GM18505 (cell line): ENCODE data around the gene TMEM18.
"Not testable (repeated sequence)": the region's sequence is repeated elsewhere in the genome, so short reads cannot be mapped to it uniquely, and the experiment has no call there.

ENCODE experiments used
- ATAC-seq: cut with Tn5 transposase; IDR thresholded peaks from one replicate; pipeline ENCODE4 v1.9.1; 2021; ENCODE audit not compliant: unreplicated experiment
- POLR2A ChIP-seq: IDR thresholded peaks from 4 replicates; pipeline ENCODE4 v1.6.1; 2011; ENCODE audit warnings: borderline replicate concordance; ENCODE audit not compliant: insufficient read depth, insufficient read length; ENCODE audit errors: extremely low read depth

The TMEM18 gene

DNA sequence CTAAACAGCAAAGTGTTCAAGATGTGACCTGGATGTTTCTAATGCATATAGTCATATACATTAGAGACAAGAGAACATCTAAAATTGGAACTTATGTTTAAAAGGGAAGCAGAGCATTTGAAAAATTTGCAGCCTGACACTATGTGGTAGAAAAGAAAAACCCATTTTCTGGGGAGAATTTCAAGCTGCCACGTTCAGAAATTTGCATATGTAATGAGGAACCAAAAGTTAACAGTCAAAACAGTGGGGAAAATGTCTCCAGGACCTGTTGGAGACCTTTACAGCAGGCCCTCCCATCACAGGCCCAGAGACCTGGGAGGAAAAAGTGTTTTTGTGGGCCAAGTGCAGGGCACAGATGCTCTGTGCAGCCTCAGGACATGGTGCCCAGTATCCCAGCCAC is 8.2 kb upstream of the TMEM18 start:
- TF ChIP-seq POLR2A, result no peak
- no peak for ATAC-seq

- not testable (repeated sequence) for ATAC-seq
Measured at GRCh38 chr2:684913-685312, 7.7 kb upstream of the TMEM18 start.

- no peak for ATAC-seq
- TF ChIP-seq POLR2A, result no peak
Measured at GRCh38 chr2:682226-682625, 5.0 kb upstream of the TMEM18 start.

DNA sequence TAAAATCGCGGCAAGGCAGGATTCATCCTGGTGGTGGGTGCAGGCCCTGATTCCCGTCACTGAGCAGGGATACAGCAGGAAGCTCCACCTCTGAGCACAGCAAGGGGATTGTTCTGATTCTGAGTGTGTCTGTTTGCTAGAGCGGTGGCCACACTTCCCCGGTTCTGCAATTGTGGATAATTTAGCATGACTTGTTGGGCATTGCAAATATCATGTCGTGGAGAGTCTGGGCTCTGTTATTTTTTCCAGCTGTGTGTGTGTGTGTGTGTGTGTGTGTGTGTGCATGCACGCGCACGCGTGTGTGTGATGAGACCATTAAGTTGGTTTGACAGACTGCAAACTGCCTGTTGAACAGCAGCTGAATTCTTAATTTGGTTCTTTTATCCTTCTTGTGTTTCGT is 4.1 kb upstream of the TMEM18 start:
- no peak for ATAC-seq

DNA sequence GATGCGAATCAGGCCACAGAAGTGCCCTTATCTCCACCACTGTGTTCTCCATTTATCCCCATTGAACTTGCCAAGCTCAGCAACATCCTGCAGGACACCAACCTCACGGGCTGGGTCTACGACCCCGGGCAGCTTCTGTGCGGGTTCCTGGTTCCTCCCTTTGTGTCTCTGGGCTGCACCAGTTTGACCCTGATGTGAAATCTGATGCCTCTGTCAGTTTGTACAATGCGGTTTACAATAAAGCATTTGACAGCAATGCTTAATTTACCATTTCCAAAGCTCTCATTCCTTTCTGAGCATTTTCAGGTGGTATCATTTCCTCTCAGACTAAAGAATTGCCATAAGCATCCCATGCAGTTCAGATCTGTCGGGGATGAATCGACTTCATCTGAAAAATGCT is 3.3 kb upstream of the TMEM18 start:
- ATAC-seq, result no peak
- no peak for TF ChIP-seq POLR2A

More for the DNA sequence above, 4.1 kb upstream of the TMEM18 start:
- no peak for TF ChIP-seq POLR2A

- ATAC-seq, result no peak
Measured at GRCh38 chr2:678964-679363, 1.8 kb upstream of the TMEM18 start.

GRCh38 chr2:677959-678550 is 849 bp upstream of the TMEM18 start:
- no peak for ATAC-seq

More at GRCh38 chr2:678964-679363, 1.8 kb upstream of the TMEM18 start:
- no peak for TF ChIP-seq POLR2A

DNA sequence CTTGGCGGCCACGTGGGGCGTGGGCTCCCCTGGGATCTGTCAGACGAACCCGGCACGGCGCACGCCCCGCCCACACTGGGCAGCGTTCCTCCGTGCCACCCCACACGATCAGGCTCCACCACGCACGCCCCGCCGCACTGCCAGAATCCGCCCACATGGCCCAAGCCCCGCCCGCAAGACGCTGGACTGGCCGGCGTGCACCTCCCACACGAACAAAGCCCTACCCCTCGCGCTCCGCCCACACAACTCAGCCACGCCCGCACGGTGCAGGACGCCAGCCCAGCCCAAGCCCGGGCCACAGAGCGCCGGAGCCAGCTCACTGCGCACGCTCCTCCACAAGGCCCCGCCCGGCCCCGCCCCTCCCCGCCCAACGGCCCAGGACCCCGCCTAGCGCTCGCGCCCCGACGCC is 555 bp downstream of the TMEM18 start:
- TF ChIP-seq POLR2A, result no peak
- ATAC-seq, result peak; percentile 89

More at GRCh38 chr2:677959-678550, 849 bp upstream of the TMEM18 start:
- TF ChIP-seq POLR2A, result no peak

DNA sequence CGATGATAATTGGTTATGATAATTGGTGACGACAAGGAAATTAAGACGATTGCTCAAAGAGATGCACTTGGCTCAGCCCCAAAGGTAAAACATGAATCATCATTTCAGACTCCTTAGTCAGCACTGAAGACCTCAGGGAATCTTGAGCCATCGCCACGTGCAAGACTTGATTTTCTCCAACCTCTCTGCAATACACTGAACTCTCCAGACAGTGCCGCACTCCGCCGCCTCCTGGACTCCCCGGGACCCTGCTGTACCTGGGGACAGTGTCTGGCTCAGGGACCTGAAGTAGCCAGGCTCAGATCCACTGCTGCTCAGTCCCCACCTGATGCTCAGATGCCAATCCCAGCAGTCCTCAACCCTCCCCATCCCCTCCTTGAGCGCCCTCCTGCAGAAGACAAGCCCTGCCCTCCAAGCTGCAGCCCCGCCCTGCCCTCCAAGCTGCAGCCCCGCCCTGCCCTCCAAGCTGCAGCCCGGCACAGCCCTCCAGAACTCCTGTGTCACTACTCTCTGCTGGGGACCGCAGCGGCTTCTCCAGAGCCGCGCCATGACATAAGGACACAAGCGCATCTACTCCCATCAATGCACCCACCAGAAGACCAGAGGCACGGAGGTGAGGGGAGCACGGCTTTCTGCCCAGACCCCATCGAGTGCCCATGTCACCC is 1.1 kb downstream of the TMEM18 start:
- ATAC-seq, result peak; percentile 29
- TF ChIP-seq POLR2A, result no peak

DNA sequence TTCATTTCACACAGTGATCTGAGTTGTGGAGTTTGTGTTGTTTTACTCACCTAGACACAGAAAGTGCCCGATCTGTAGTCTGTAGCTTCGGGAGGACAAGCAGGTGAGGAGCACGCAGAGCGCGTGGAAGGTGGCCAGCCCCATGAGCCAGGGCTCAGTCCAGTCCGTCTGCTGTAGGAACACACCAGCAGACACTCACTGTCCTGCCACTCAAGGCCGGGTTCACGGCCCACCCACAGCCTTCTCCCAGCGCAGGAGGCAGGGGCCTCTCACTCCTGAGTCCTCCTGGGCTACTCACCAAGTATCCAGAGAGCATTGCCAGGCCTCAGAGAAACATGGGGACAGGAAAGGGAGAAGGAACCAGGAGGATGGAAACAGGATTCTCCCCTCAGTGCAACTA is 1.7 kb downstream of the TMEM18 start:
- TF ChIP-seq POLR2A, result no peak

GRCh38 chr2:675051-675450 is 2.2 kb downstream of the TMEM18 start:
- ATAC-seq, result no peak
- no peak for TF ChIP-seq POLR2A

More for the DNA sequence above, 1.7 kb downstream of the TMEM18 start:
- no peak for ATAC-seq

DNA sequence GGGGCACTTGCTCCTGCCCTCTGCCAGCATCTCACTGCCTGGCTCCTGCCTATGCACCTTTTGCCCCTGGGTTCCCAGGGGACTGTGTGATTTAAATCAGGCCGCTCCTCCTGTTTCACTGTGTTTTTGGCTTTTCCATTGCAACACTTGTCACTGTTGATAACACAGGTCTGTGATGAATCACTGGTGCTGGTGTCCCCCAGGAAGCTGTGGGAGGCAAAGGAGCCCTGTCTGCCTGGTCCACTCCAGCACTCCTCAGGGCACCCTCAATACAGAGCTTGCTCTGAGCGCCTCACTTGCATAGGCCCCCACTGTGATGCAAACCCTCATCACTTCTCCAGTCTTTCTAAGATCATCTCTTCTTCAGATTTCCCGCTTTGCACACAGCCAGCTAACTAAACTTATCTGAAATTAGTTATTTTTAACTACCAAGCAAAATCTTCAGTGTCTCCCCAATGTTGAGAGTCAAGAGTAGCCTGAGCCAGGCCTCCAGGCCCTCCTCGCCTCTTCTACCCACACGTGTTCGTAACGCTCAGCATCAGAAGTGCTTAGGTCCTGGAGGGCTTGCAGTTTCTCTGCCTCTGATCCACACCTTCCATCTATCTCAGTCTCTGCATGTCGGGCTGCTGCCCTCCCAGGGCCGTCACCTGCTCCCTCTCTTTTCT is 2.8 kb downstream of the TMEM18 start:
- no peak for TF ChIP-seq POLR2A

DNA sequence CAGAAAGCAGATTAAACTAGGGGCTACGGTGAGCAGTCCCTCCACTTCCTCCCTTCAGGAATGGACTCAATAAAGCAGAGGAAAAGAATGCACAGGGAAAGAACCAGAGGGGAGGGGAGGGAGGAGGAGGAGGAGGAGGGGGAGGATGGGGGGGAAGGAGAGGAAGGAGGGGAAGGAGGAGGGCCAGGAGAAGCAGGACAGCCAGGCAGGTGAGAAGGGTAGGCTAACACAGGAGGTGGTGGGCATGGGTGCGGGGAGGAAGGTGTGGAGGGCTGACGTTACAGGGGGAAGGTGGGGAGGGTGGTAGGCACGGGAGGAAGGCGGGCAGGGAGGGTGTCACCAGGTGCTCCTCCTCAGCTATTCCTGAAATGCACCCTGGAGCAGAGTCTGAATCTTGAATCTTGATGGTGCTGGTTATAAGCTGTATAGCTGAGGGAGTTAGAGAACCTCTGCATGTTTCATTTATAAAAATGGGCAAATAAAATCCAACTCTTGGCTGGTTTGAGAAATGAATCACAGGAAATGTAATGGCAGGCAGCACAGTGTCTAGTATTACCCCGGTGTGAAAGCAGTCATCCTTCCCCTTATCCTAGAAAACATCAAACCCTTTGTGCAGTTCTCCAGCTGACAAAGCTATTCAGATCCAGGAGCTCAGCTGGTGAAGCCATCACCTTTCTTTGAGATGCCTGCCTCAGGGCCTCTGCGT is 3.4 kb downstream of the TMEM18 start:
- no peak for ATAC-seq
- no peak for TF ChIP-seq POLR2A

More for the DNA sequence above, 2.8 kb downstream of the TMEM18 start:
- ATAC-seq, result no peak

- TF ChIP-seq POLR2A, result no peak
- ATAC-seq, result no peak
Measured at GRCh38 chr2:673016-673415, 4.2 kb downstream of the TMEM18 start.

DNA sequence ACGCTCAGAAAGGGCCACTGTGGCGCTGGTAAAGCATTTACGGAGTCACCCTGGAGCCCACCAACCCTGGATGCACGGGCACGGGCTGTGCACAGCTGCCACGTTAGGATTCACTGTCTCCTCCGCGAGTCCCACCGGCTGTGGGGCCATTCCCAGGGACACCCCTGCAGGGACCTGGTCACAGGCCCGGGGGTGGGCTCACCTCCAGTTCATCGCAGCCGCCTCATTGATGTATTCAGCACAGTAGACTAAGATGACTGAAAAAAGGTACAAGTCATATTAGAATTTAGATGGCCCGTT is 4.7 kb downstream of the TMEM18 start:
- no peak for ATAC-seq
- TF ChIP-seq POLR2A, result no peak
